PFSK-1 (cell line): ENCODE results near the gene AOPEP.

ENCODE experiments used
- FOXP2 ChIP-seq: optimal IDR thresholded peaks from 2 replicates; pipeline ENCODE3; 2011; ENCODE audit warnings: borderline replicate concordance, control low read depth, inconsistent platforms; ENCODE audit not compliant: insufficient read depth; ENCODE audit errors: extremely low read length, extremely low read depth
- POLR2AphosphoS5 ChIP-seq: IDR thresholded peaks from 2 replicates; pipeline ENCODE4 v1.6.1; 2012; ENCODE audit warnings: low read depth, mild to moderate bottlenecking, control low read depth, low read length, moderate library complexity
- SIN3A ChIP-seq: IDR thresholded peaks from 2 replicates; pipeline ENCODE4 v1.6.1; 2012; ENCODE audit warnings: mild to moderate bottlenecking, low read length, moderate library complexity, borderline replicate concordance; ENCODE audit not compliant: insufficient read depth
- TAF1 ChIP-seq: IDR thresholded peaks from 2 replicates; pipeline ENCODE4 v1.6.1; 2012; ENCODE audit warnings: low read length, control low read depth, borderline replicate concordance; ENCODE audit not compliant: insufficient read depth
- TF ChIP-seq, protein P1 (sequence below), 2 experiments: IDR thresholded peaks; 2 replicates each; pipeline versions ENCODE4 v1.6.1 to v1.8.0; 2011 to 2012; ENCODE audit warnings: low read depth in 2 of 2, low read length in 2 of 2, control low read depth in 1 of 2, inconsistent platforms in 1 of 2, mild to moderate bottlenecking in 1 of 2, moderate library complexity in 1 of 2; ENCODE audit not compliant: insufficient read depth in 1 of 2

AOPEP gene

DNA sequence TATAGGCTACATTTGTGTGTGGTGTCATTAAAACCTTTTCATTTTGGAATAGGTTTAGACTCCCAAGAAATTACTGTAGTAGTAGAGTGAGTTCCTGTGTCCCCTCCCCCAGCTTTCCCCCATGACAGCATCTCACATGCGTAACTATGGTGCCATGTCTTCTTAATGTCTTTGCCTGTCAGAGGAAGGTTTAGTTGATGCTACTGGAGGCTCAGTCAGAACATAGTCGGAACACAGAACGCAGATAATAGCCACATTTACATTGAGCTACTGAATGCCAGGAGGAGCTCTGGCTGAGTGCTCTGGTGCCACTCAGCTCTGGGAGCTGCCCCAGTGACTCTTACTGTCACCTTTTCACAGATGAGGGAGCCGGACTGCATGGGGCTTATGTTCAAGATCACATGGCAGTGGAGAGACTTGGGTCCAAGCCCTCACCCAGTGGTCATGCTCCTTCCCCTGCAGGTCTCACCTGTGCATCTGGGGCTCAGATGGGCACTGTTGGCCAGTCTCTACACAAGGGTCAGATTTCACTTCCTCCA lies 223.6 kb downstream of the AOPEP start:
- TF ChIP-seq FOXP2 (no peak), POLR2AphosphoS5 (no peak)

DNA sequence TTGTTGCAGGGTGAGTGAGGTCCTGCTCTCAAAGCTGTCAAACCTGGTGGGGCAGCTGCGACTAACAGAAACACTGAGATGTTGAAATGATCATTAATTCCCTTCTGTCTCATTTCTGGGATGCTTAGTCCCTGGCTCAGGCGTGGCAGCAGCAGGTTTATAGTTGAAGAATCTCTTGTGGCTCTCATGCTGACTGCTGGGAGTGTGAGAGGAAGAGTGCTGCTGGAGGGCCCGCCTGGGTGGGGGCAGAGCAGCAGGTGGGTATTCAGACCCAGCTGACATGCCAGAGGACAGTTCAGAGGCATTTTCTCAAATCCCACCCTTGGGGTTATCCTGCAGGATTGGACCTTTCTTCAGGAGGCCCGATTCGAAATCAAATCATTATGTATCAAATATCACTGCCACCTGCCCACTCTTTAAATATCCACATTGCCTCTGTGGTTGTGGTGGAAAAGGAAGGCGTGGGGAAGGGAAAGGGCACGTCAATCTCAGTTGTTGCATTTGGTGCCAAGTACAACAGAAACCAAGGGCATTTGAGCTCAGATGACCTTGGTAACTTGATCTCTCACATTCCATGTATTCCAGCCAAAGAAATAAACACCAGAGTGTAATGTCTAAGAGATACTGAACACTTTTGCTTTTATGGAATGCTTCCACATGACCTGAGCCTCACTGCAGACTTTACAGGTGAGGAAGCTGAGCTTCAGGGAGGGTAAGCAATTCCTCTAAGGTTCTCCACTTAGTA lies 224.3 kb downstream of the AOPEP start:
- TF ChIP-seq TAF1: no peak
- no peak for TF ChIP-seq SIN3A
- TF ChIP-seq, protein P1, sequence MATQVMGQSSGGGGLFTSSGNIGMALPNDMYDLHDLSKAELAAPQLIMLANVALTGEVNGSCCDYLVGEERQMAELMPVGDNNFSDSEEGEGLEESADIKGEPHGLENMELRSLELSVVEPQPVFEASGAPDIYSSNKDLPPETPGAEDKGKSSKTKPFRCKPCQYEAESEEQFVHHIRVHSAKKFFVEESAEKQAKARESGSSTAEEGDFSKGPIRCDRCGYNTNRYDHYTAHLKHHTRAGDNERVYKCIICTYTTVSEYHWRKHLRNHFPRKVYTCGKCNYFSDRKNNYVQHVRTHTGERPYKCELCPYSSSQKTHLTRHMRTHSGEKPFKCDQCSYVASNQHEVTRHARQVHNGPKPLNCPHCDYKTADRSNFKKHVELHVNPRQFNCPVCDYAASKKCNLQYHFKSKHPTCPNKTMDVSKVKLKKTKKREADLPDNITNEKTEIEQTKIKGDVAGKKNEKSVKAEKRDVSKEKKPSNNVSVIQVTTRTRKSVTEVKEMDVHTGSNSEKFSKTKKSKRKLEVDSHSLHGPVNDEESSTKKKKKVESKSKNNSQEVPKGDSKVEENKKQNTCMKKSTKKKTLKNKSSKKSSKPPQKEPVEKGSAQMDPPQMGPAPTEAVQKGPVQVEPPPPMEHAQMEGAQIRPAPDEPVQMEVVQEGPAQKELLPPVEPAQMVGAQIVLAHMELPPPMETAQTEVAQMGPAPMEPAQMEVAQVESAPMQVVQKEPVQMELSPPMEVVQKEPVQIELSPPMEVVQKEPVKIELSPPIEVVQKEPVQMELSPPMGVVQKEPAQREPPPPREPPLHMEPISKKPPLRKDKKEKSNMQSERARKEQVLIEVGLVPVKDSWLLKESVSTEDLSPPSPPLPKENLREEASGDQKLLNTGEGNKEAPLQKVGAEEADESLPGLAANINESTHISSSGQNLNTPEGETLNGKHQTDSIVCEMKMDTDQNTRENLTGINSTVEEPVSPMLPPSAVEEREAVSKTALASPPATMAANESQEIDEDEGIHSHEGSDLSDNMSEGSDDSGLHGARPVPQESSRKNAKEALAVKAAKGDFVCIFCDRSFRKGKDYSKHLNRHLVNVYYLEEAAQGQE (IDR thresholded peaks at IDR 0.05; ENCODE audit: insufficient read depth in 1 of 2, low read depth in 2 of 2, low read length in 2 of 2): no peak
- no peak for TF ChIP-seq POLR2AphosphoS5
- TF ChIP-seq FOXP2: no peak

DNA sequence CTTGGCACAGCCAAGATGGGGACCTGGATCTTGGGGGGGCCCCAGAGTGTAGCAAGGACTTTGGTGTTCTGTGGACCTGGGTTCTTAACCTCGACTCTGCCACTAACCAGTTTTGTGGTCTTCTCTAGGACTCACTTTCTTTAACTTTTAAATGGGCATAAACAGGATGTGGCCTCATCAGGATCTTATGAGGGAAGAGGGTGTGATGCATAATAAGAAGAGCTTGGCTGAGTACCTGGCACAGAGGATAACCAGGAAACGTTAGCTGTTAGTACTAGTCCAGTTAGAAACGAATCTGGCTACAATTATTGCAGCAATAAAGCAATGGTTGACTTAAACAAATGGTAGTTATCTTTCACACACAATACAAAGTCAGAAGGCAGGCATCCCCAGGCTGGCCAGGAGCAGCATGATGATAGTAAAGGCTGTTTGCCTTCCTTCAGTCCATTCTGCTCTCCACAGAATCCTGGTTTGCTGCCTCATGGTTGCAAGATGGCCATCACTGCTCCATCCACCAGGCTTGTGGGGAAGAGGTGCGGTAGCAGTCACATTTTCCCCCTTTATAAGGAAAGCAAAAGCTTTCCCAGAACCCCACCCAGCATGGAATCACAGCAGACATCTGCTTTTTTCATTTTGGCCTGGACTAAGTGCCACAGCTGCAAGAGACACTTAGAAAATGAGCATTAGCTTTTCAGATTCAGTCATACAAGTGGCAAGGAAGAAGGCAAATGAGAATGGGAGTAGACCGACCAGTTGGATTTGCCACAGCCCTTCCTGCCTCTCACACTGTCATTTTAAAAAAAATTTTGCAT lies 225.0 kb downstream of the AOPEP start:
- no peak for TF ChIP-seq TAF1
- no peak for TF ChIP-seq FOXP2
- TF ChIP-seq SIN3A: no peak
- TF ChIP-seq, protein P1 (IDR thresholded peaks at IDR 0.05; ENCODE audit: insufficient read depth in 1 of 2, low read depth in 2 of 2, low read length in 2 of 2): no peak
- TF ChIP-seq POLR2AphosphoS5: no peak

- TF ChIP-seq TAF1: no peak
- no peak for TF ChIP-seq POLR2AphosphoS5
- TF ChIP-seq, protein P1 (IDR thresholded peaks at IDR 0.05; ENCODE audit: insufficient read depth in 1 of 2, low read depth in 2 of 2, low read length in 2 of 2): no peak; a peak in 1 of 4 replicates
- no peak for TF ChIP-seq SIN3A
- TF ChIP-seq FOXP2: no peak
Measured at GRCh38 chr9:94952565-94953373, 226.3 kb downstream of the AOPEP start.

GRCh38 chr9:94956731-94957130 lies 230.2 kb downstream of the AOPEP start:
- no peak for TF ChIP-seq POLR2AphosphoS5
- TF ChIP-seq TAF1: no peak
- no peak for TF ChIP-seq SIN3A
- TF ChIP-seq FOXP2: no peak
- TF ChIP-seq, protein P1 (IDR thresholded peaks at IDR 0.05; ENCODE audit: insufficient read depth in 1 of 2, low read depth in 2 of 2, low read length in 2 of 2): no peak
